WTC11 (cell line): ENCODE measurements around the gene CITED1. TPM values are rescaled to one million over a fixed set of nuclear protein-coding genes. Genes with fewer than 3 reads are reported as not detected.

ENCODE experiments used
- ATAC-seq: fragments of 200-7000 bp; cut with Tn5 transposase; 2 replicates; pipeline ENCODE4 v1.10.0; 2021; ENCODE audit warnings: mild to moderate bottlenecking, moderate library complexity
- CTCF ChIA-PET: fragments of 300-600 bp; sonication (Branson Sonifier 250); formaldehyde crosslinking; loops from one replicate; lab custom pipeline; 2021; ENCODE audit warnings: antibody characterized with exemption; lab: Charles Lee
- POLR2A ChIA-PET: fragments of 350-600 bp; sonication (Branson Sonifier 250); formaldehyde crosslinking; loops from one replicate; lab custom pipeline; 2021; ENCODE audit warnings: antibody characterized with exemption; lab: Charles Lee
- DNase-seq: peaks from one replicate; pipeline ENCODE4 v3.0.0; 2021; ENCODE audit warnings: low spot score
- H3K27ac Mint-ChIP-seq: 2 replicates; pipeline ENCODE4 v1.8.0; 2021; ENCODE audit warnings: mixed read lengths
- H3K27me3 Mint-ChIP-seq: 2 replicates; pipeline ENCODE4 v1.8.0; 2021; ENCODE audit warnings: low read depth, mild to moderate bottlenecking, moderate library complexity, mixed read lengths
- H3K36me3 Mint-ChIP-seq: 2 replicates; pipeline ENCODE4 v1.8.0; 2021; ENCODE audit warnings: mixed read lengths
- H3K4me1 Mint-ChIP-seq: 2 replicates; pipeline ENCODE4 v1.8.0; 2022; ENCODE audit warnings: mixed read lengths
- H3K4me3 Mint-ChIP-seq: 2 replicates; pipeline ENCODE4 v1.8.0; 2021; ENCODE audit warnings: mild to moderate bottlenecking, moderate library complexity, mixed read lengths
- H3K9me3 Mint-ChIP-seq: 2 replicates; pipeline ENCODE4 v1.8.0; 2021; ENCODE audit warnings: mixed read lengths
- ATF1 ChIP-seq: sonication (generic); formaldehyde crosslinking; IDR thresholded peaks from 2 replicates; pipeline ENCODE4 v1.8.1; 2023; ENCODE audit warnings: mild to moderate bottlenecking, moderate library complexity, missing genetic modification reagents
- CREB1 ChIP-seq: sonication (generic); formaldehyde crosslinking; IDR thresholded peaks from 2 replicates; pipeline ENCODE4 v1.8.0; 2023; ENCODE audit warnings: mild to moderate bottlenecking, missing genetic modification reagents
- ETV6 ChIP-seq: sonication (generic); formaldehyde crosslinking; IDR thresholded peaks from 2 replicates; pipeline ENCODE4 v1.8.1; 2022; ENCODE audit warnings: mild to moderate bottlenecking, missing genetic modification reagents
- HMGXB4 ChIP-seq: sonication (generic); formaldehyde crosslinking; IDR thresholded peaks from 2 replicates; pipeline ENCODE4 v1.8.1; 2023; ENCODE audit warnings: mild to moderate bottlenecking, moderate library complexity, missing genetic modification reagents
- NFYB ChIP-seq: sonication (generic); formaldehyde crosslinking; conservative IDR thresholded peaks from 2 replicates; pipeline ENCODE4 v1.8.0; 2022; ENCODE audit warnings: low read depth, missing genetic modification reagents
- NR1H2 ChIP-seq: sonication (generic); formaldehyde crosslinking; IDR thresholded peaks from 2 replicates; pipeline ENCODE4 v1.9.0; 2021; ENCODE audit warnings: mild to moderate bottlenecking, moderate library complexity, missing genetic modification reagents
- TEAD4 ChIP-seq: sonication (generic); formaldehyde crosslinking; IDR thresholded peaks from 2 replicates; pipeline ENCODE4 v1.8.0; 2022; ENCODE audit warnings: mild to moderate bottlenecking, missing genetic modification reagents
- ZNF423 ChIP-seq: fragments of 250-450 bp; sonication (Bioruptor Pico); IDR thresholded peaks from 2 replicates; pipeline ENCODE4 v2.1.2; 2022; ENCODE audit warnings: mild to moderate bottlenecking, moderate library complexity
- ZSCAN18 ChIP-seq: fragments of 250-450 bp; sonication (Bioruptor Pico); IDR thresholded peaks from 2 replicates; pipeline ENCODE4 v2.1.2; 2022; ENCODE audit warnings: mild to moderate bottlenecking, moderate library complexity
- total RNA-seq: library from RNA; stranded (reverse); gene quantifications from 3 replicates; pipeline ENCODE4 v1.2.3, GENCODE V29; 2021
- TF ChIP-seq, protein P1 (sequence below): sonication (generic); formaldehyde crosslinking; IDR thresholded peaks from 2 replicates; pipeline ENCODE4 v1.8.0; 2022; ENCODE audit warnings: missing genetic modification reagents
- TF ChIP-seq, protein P2 (sequence below): fragments of 200-600 bp; IDR thresholded peaks from 2 replicates; pipeline ENCODE4 v1.8.0; 2022; ENCODE audit warnings: antibody characterized with exemption
- TF ChIP-seq, protein P3 (sequence below): sonication (generic); formaldehyde crosslinking; IDR thresholded peaks from 2 replicates; pipeline ENCODE4 v1.8.1; 2022; ENCODE audit warnings: missing genetic modification reagents, borderline replicate concordance

CITED1 gene
- total RNA-seq, 1 experiment from 2014 or later, result 2.2 TPM

DNA sequence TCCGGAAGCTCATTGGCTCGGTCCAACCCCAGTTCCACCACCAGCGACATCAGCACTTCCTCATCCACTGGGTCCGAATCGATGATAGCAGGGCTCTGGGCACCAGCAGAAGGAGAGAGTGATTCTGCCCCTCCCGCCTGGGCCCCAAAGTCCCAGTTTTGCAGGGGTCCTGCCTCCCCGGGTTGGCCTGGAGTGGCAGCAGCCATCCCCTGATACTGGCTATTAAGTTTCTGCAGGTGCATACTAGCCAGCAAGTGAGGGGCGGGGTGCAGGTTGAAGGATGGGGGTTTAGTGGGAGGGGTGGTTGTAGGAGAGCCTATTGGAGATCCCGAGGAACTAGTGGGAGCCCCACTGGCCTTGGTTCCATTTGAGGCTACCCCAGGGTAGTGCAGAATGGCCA lies 3.9 kb downstream of the CITED1 start:
- DNase-seq (no peak), ATAC-seq (no peak)
- Mint-ChIP-seq H3K4me3 (no peak overlapping the region), H3K36me3 (no peaks in the 10 kb centered on the region), H3K4me1 (peaks cover 10% of the 10 kb centered on the region), H3K27ac (no peak overlapping the region), H3K9me3 (no peaks in the 10 kb centered on the region), H3K27me3 (peaks cover 63% of the 10 kb centered on the region)
- CTCF ChIA-PET, result no interaction called here
- no peak for TF ChIP-seq ZNF423
- POLR2A ChIA-PET, result no interaction called here

GRCh38 chrX:72299891-72300630 lies 5.7 kb downstream of the CITED1 start:
- H3K36me3 Mint-ChIP-seq, result no peaks in the 10 kb centered on the region
- DNase-seq, result no peak
- TF ChIP-seq TEAD4 (CRISPR knock-in tag), result no peak
- no peak for TF ChIP-seq ATF1
- TF ChIP-seq ZSCAN18 (CRISPR knock-in tag), result no peak
- TF ChIP-seq HMGXB4 (CRISPR knock-in tag), result no peak
- ChIA-PET POLR2A (no interaction called here), CTCF (no interaction called here)
- H3K9me3 Mint-ChIP-seq, result no peaks in the 10 kb centered on the region
- no peak for ATAC-seq
- peaks cover 51% of the 10 kb centered on the region for H3K27me3 Mint-ChIP-seq
- H3K27ac Mint-ChIP-seq, result no peak overlapping the region
- H3K4me1 Mint-ChIP-seq, result peaks cover 10% of the 10 kb centered on the region
- H3K4me3 Mint-ChIP-seq, result no peak overlapping the region

DNA sequence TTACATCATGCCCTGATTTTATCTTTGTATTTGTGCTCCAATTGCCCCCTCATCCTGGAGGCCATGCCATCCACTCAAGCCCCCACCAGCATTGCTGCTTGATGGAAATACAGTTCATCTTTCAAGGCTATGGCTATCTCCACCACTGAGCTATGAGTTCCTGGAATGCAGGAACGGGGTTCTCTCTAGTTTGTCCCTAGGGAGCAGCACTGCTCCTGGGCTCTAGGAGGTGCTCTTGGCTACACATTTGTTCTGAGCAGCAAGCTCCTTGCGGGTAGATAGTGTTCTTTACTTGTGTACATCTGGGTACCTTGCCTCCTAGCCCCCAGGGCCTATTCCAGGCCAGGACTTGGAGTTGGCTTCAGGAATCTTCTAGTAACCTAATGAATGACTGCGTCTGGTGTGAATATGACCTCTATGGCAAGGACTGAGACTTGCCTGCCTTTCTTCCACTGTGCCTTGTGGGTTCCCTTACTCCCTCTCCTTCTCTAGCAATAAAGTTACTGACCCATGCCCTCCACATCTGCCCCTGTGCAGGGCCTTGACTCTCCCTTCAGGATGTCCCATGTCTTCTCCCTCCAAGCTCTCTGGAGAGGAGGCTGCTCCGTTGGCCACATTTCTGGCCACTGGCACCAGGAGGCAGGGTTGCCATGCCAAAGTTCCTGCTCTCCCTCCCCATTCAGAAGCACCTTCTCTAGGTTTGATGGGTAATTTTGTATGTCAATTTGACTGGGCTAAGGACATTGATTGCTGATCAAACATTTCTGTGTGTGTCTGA lies 7.6 kb downstream of the CITED1 start:
- TF ChIP-seq NFYB (CRISPR knock-in tag) (no peak), NR1H2 (CRISPR knock-in tag) (no peak), ETV6 (CRISPR knock-in tag) (no peak), CREB1 (no peak)
- TF ChIP-seq, protein P1, sequence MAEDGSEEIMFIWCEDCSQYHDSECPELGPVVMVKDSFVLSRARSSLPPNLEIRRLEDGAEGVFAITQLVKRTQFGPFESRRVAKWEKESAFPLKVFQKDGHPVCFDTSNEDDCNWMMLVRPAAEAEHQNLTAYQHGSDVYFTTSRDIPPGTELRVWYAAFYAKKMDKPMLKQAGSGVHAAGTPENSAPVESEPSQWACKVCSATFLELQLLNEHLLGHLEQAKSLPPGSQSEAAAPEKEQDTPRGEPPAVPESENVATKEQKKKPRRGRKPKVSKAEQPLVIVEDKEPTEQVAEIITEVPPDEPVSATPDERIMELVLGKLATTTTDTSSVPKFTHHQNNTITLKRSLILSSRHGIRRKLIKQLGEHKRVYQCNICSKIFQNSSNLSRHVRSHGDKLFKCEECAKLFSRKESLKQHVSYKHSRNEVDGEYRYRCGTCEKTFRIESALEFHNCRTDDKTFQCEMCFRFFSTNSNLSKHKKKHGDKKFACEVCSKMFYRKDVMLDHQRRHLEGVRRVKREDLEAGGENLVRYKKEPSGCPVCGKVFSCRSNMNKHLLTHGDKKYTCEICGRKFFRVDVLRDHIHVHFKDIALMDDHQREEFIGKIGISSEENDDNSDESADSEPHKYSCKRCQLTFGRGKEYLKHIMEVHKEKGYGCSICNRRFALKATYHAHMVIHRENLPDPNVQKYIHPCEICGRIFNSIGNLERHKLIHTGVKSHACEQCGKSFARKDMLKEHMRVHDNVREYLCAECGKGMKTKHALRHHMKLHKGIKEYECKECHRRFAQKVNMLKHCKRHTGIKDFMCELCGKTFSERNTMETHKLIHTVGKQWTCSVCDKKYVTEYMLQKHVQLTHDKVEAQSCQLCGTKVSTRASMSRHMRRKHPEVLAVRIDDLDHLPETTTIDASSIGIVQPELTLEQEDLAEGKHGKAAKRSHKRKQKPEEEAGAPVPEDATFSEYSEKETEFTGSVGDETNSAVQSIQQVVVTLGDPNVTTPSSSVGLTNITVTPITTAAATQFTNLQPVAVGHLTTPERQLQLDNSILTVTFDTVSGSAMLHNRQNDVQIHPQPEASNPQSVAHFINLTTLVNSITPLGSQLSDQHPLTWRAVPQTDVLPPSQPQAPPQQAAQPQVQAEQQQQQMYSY (CRISPR knock-in tag), result peak; percentile 90
- TF ChIP-seq, protein P2, sequence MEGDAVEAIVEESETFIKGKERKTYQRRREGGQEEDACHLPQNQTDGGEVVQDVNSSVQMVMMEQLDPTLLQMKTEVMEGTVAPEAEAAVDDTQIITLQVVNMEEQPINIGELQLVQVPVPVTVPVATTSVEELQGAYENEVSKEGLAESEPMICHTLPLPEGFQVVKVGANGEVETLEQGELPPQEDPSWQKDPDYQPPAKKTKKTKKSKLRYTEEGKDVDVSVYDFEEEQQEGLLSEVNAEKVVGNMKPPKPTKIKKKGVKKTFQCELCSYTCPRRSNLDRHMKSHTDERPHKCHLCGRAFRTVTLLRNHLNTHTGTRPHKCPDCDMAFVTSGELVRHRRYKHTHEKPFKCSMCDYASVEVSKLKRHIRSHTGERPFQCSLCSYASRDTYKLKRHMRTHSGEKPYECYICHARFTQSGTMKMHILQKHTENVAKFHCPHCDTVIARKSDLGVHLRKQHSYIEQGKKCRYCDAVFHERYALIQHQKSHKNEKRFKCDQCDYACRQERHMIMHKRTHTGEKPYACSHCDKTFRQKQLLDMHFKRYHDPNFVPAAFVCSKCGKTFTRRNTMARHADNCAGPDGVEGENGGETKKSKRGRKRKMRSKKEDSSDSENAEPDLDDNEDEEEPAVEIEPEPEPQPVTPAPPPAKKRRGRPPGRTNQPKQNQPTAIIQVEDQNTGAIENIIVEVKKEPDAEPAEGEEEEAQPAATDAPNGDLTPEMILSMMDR, result peak; percentile 28
- TF ChIP-seq, protein P3, sequence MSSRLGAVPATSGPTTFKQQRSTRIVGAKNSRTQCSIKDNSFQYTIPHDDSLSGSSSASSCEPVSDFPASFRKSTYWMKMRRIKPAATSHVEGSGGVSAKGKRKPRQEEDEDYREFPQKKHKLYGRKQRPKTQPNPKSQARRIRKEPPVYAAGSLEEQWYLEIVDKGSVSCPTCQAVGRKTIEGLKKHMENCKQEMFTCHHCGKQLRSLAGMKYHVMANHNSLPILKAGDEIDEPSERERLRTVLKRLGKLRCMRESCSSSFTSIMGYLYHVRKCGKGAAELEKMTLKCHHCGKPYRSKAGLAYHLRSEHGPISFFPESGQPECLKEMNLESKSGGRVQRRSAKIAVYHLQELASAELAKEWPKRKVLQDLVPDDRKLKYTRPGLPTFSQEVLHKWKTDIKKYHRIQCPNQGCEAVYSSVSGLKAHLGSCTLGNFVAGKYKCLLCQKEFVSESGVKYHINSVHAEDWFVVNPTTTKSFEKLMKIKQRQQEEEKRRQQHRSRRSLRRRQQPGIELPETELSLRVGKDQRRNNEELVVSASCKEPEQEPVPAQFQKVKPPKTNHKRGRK (CRISPR knock-in tag), result no peak
- DNase-seq (peak; percentile 33), ATAC-seq (peak; percentile 96)
- no peak overlapping the region for H3K27ac Mint-ChIP-seq
- H3K36me3 Mint-ChIP-seq, result no peaks in the 10 kb centered on the region
- ChIA-PET POLR2A (interaction anchor here (1.0 kb wide), 1 partner anchor 11 kb away, joined by 3 read pairs; no protein-coding TSS in a partner anchor), CTCF (interaction anchor here (0.5 to 1.9 kb wide), 44 partner anchors 8 to 417 kb away, joined by 3 to 40 read pairs (median 4); partner anchors contain the start of genes CITED1, ERCC6L, NHSL2 and RPS4X)
- no peaks in the 10 kb centered on the region for H3K9me3 Mint-ChIP-seq
- no peak overlapping the region for H3K4me3 Mint-ChIP-seq
- peaks cover 32% of the 10 kb centered on the region for H3K27me3 Mint-ChIP-seq
- peaks cover 4% of the 10 kb centered on the region for H3K4me1 Mint-ChIP-seq
